Neural cell (in vitro differentiated cells): Measurements from ENCODE around the gene BMP10. TPM values are rescaled to one million over a fixed set of nuclear protein-coding genes. Genes with fewer than 3 reads are reported as not detected.

Source experiments
- H2AFZ ChIP-seq: fragments of 200-600, 300-800 bp; sonication (generic), shearing (Covaris generic); 2 replicates; pipeline ENCODE4 v1.6.0; 2014; ENCODE audit warnings: low read depth, mild to moderate bottlenecking, antibody characterized with exemption, low read length, moderate library complexity
- H3F3A ChIP-seq: fragments of 200-600 bp; shearing (Covaris generic); 2 replicates; pipeline ENCODE4 v1.6.1; 2016; ENCODE audit warnings: mild to moderate bottlenecking, moderate library complexity, mixed read lengths, antibody characterized with exemption, low read length; ENCODE audit not compliant: insufficient read depth, poor library complexity, severe bottlenecking
- H3K27ac ChIP-seq: fragments of 200-600, 300-800 bp; sonication (generic), shearing (Covaris generic); 2 replicates; pipeline ENCODE4 v1.5.1; 2014; ENCODE audit warnings: mild to moderate bottlenecking, low read length, moderate library complexity
- H3K27me3 ChIP-seq: fragments of 300-800, 200-600 bp; sonication (generic), shearing (Covaris generic); 2 replicates; pipeline ENCODE4 v1.6.0; 2014; ENCODE audit warnings: mild to moderate bottlenecking, low read depth, low read length, moderate library complexity; ENCODE audit not compliant: insufficient read depth
- H3K36me3 ChIP-seq: fragments of 300-800, 200-600 bp; sonication (generic), shearing (Covaris generic); 2 replicates; pipeline ENCODE4 v1.5.1; 2014; ENCODE audit warnings: mild to moderate bottlenecking, antibody characterized with exemption, low read length, moderate library complexity; ENCODE audit not compliant: insufficient read depth
- H3K4me2 ChIP-seq: fragments of 300-800, 200-600 bp; sonication (generic), shearing (Covaris generic); 2 replicates; pipeline ENCODE4 v1.6.0; 2014; ENCODE audit warnings: mild to moderate bottlenecking, low read length
- H3K4me3 ChIP-seq: fragments of 300-800, 200-600 bp; sonication (generic), shearing (Covaris generic); 2 replicates; pipeline ENCODE4 v1.5.1; 2014; ENCODE audit warnings: mild to moderate bottlenecking, low read length, moderate library complexity
- H3K79me2 ChIP-seq: fragments of 200-600 bp; shearing (Covaris generic); replicated peaks from 2 replicates; pipeline ENCODE4 v1.6.0; 2014; ENCODE audit warnings: mild to moderate bottlenecking, low read length, moderate library complexity; ENCODE audit not compliant: insufficient read depth
- H3K9ac ChIP-seq: fragments of 300-800, 200-600 bp; sonication (generic), shearing (Covaris generic); 2 replicates; pipeline ENCODE4 v1.6.1; 2016; ENCODE audit warnings: mild to moderate bottlenecking, low read length, mixed read lengths
- H3K9me2 ChIP-seq: fragments of 200-600 bp; shearing (Covaris generic); 2 replicates; pipeline ENCODE4 v1.6.1; 2016; ENCODE audit warnings: mild to moderate bottlenecking, low read length, mixed read lengths; ENCODE audit not compliant: insufficient read depth
- H3K9me3 ChIP-seq: fragments of 200-600, 300-800 bp; sonication (generic), shearing (Covaris generic); 2 replicates; pipeline ENCODE4 v1.6.1; 2016; ENCODE audit warnings: mild to moderate bottlenecking, mixed run types, low read length, moderate library complexity, mixed read lengths
- H4K20me1 ChIP-seq: fragments of 200-600 bp; shearing (Covaris generic); 2 replicates; pipeline ENCODE4 v1.6.1; 2016; ENCODE audit warnings: mild to moderate bottlenecking, mixed run types; ENCODE audit not compliant: insufficient read depth
- EP300 ChIP-seq: fragments of 450-650 bp; conservative IDR thresholded peaks from 2 replicates; pipeline ENCODE4 v1.6.1; 2014; ENCODE audit warnings: antibody characterized with exemption, mild to moderate bottlenecking, moderate library complexity; ENCODE audit not compliant: poor library complexity, severe bottlenecking
- EZH2 ChIP-seq: fragments of 200-600, 300-800 bp; shearing (Covaris generic), sonication (generic); IDR thresholded peaks from 2 replicates; pipeline ENCODE4 v1.6.1; 2014; ENCODE audit warnings: antibody characterized with exemption, low read length, borderline replicate concordance, mild to moderate bottlenecking; ENCODE audit not compliant: insufficient read depth, poor library complexity, severe bottlenecking
- MXI1 ChIP-seq: fragments of 450-650 bp; conservative IDR thresholded peaks from 2 replicates; pipeline ENCODE4 v1.6.1; 2014; ENCODE audit warnings: antibody characterized with exemption, mild to moderate bottlenecking; ENCODE audit not compliant: poor library complexity, severe bottlenecking
- POLR2AphosphoS5 ChIP-seq: IDR thresholded peaks from 2 replicates; pipeline ENCODE4 v1.6.1; 2012
- RAD21 ChIP-seq: fragments of 450-650 bp; conservative IDR thresholded peaks from 2 replicates; pipeline ENCODE4 v1.6.1; 2014; ENCODE audit warnings: antibody characterized with exemption, mild to moderate bottlenecking, moderate library complexity
- SMC3 ChIP-seq: fragments of 450-650 bp; conservative IDR thresholded peaks from 2 replicates; pipeline ENCODE4 v1.6.1; 2014; ENCODE audit warnings: antibody characterized with exemption, mild to moderate bottlenecking, moderate library complexity; ENCODE audit not compliant: poor library complexity
- TAF1 ChIP-seq: IDR thresholded peaks from 2 replicates; pipeline ENCODE4 v1.6.1; 2012; ENCODE audit warnings: low read depth
- polyA plus RNA-seq: library from polyadenylated mRNA; depleted of rRNA; stranded (reverse); fragments of >200 nt; gene quantifications from 2 replicates; pipeline ENCODE4 v1.2.3, GENCODE V29; 2014
- TF ChIP-seq, protein P1 (sequence below): fragments of 450-650 bp; IDR thresholded peaks from 2 replicates; pipeline ENCODE4 v1.5.1; 2014; ENCODE audit warnings: antibody characterized with exemption, mild to moderate bottlenecking, moderate library complexity; ENCODE audit not compliant: poor library complexity, severe bottlenecking
- TF ChIP-seq, protein P2 (sequence below): IDR thresholded peaks from 2 replicates; pipeline ENCODE4 v1.6.1; 2012; ENCODE audit warnings: borderline replicate concordance

The BMP10 gene
- polyA plus RNA-seq, 1 donor from 2014 or later: not detected

DNA sequence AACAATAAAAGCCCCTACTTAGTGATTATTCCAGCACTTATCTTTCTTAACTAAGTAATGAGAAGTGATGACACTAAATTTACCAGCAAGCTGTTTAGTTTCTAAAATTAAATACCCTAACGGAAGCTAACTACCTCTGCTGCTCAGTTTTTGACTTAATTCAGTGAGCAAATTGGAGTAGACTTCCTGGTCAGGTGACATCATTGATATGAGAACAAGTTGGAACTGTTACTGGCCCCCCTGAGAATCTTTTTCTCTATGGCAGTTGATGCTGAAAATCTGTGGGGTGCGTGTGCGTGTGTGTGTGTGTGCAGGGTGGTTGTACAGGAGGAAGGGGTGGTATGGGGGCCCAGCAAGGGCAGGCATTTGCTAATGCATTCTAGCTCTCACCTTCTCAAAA, 35.5 kb upstream of the BMP10 start:
- Histone ChIP-seq H3K4me2 (no peak overlapping the region), H3K27me3 (no peaks in the 10 kb centered on the region), H3K27ac (no peak overlapping the region), H3K36me3 (no peaks in the 10 kb centered on the region), H3K79me2 (no peaks in the 10 kb centered on the region), H3K4me3 (no peak overlapping the region), H3K9me3 (no peaks in the 10 kb centered on the region), H2AFZ (no peak overlapping the region), H3K9ac (no peak overlapping the region), H3K9me2 (no peaks in the 10 kb centered on the region), H4K20me1 (no peaks in the 10 kb centered on the region), H3F3A (no peaks in the 10 kb centered on the region)
- TF ChIP-seq SMC3 (no peak), MXI1 (no peak), EP300 (no peak), TAF1 (no peak), EZH2 (no peak), POLR2AphosphoS5 (no peak), RAD21 (no peak)
- TF ChIP-seq, protein P1, sequence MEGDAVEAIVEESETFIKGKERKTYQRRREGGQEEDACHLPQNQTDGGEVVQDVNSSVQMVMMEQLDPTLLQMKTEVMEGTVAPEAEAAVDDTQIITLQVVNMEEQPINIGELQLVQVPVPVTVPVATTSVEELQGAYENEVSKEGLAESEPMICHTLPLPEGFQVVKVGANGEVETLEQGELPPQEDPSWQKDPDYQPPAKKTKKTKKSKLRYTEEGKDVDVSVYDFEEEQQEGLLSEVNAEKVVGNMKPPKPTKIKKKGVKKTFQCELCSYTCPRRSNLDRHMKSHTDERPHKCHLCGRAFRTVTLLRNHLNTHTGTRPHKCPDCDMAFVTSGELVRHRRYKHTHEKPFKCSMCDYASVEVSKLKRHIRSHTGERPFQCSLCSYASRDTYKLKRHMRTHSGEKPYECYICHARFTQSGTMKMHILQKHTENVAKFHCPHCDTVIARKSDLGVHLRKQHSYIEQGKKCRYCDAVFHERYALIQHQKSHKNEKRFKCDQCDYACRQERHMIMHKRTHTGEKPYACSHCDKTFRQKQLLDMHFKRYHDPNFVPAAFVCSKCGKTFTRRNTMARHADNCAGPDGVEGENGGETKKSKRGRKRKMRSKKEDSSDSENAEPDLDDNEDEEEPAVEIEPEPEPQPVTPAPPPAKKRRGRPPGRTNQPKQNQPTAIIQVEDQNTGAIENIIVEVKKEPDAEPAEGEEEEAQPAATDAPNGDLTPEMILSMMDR: no peak
- TF ChIP-seq, protein P2, sequence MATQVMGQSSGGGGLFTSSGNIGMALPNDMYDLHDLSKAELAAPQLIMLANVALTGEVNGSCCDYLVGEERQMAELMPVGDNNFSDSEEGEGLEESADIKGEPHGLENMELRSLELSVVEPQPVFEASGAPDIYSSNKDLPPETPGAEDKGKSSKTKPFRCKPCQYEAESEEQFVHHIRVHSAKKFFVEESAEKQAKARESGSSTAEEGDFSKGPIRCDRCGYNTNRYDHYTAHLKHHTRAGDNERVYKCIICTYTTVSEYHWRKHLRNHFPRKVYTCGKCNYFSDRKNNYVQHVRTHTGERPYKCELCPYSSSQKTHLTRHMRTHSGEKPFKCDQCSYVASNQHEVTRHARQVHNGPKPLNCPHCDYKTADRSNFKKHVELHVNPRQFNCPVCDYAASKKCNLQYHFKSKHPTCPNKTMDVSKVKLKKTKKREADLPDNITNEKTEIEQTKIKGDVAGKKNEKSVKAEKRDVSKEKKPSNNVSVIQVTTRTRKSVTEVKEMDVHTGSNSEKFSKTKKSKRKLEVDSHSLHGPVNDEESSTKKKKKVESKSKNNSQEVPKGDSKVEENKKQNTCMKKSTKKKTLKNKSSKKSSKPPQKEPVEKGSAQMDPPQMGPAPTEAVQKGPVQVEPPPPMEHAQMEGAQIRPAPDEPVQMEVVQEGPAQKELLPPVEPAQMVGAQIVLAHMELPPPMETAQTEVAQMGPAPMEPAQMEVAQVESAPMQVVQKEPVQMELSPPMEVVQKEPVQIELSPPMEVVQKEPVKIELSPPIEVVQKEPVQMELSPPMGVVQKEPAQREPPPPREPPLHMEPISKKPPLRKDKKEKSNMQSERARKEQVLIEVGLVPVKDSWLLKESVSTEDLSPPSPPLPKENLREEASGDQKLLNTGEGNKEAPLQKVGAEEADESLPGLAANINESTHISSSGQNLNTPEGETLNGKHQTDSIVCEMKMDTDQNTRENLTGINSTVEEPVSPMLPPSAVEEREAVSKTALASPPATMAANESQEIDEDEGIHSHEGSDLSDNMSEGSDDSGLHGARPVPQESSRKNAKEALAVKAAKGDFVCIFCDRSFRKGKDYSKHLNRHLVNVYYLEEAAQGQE: no peak

DNA sequence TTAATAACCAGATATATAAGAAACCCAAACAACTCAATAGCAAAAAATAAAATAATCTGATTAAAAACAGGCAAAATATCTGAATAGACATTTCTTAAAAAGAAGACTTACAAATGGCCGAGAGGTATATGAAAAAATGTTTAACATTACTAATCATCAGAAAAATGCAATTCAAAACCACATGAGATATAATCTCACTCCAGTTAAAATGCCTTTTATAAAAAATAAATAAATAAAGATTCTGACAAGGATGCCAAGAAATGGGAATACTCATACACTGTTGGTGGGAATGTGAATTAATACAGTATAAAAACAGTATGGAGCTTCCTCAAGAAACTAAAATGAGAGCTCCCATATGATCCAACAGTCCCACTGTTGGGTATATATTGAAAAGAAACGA, 33.9 kb upstream of the BMP10 start:
- H3K27ac ChIP-seq: no peak overlapping the region
- H3K9me3 ChIP-seq: peaks cover 5% of the 10 kb centered on the region
- no peak overlapping the region for H3K4me3 ChIP-seq
- no peak overlapping the region for H3K4me2 ChIP-seq
- H3K9ac ChIP-seq: no peak overlapping the region
- H4K20me1 ChIP-seq: no peaks in the 10 kb centered on the region
- H3K79me2 ChIP-seq: no peaks in the 10 kb centered on the region
- TF ChIP-seq EP300 (no peak), TAF1 (no peak), MXI1 (no peak), EZH2 (no peak), SMC3 (no peak), RAD21 (no peak), POLR2AphosphoS5 (no peak)
- TF ChIP-seq, protein P2: no peak
- TF ChIP-seq, protein P1: no peak
- H2AFZ ChIP-seq: no peak overlapping the region
- H3K27me3 ChIP-seq: no peaks in the 10 kb centered on the region
- no peaks in the 10 kb centered on the region for H3K9me2 ChIP-seq
- H3F3A ChIP-seq: no peaks in the 10 kb centered on the region
- H3K36me3 ChIP-seq: no peaks in the 10 kb centered on the region
